ENCODE data around the gene RNF207. TPM values are rescaled to one million over a fixed set of nuclear protein-coding genes. Genes with fewer than 3 reads are reported as not detected.

RNF207 gene
- total RNA-seq, 1 donor from 2014 or later: not detected

- no peak for DNase-seq (ENCODE audit: low spot score)
- no peak for TF ChIP-seq CTCF (IDR thresholded peaks at IDR 0.05; ENCODE audit: unreplicated experiment)
- H3K27me3 Mint-ChIP-seq (ENCODE audit: unreplicated experiment): peaks cover 16% of the 10 kb centered on the region
- no peaks in the 10 kb centered on the region for H3K9me3 Mint-ChIP-seq (ENCODE audit: unreplicated experiment)
- H3K27ac Mint-ChIP-seq (ENCODE audit: unreplicated experiment): no peak overlapping the region
- no peaks in the 10 kb centered on the region for H3K36me3 Mint-ChIP-seq (ENCODE audit: low read depth, unreplicated experiment)
- H3K4me3 Mint-ChIP-seq (ENCODE audit: unreplicated experiment): no peak overlapping the region
- H3K4me1 Mint-ChIP-seq (ENCODE audit: unreplicated experiment): peaks cover 17% of the 10 kb centered on the region
Measured at GRCh38 chr1:6239213-6239752, 33.4 kb downstream of the RNF207 start.

GRCh38 chr1:6239950-6240768 lies 34.2 kb downstream of the RNF207 start:
- Mint-ChIP-seq H3K27me3 (ENCODE audit: unreplicated experiment) (peaks cover 16% of the 10 kb centered on the region), H3K27ac (ENCODE audit: unreplicated experiment) (no peak overlapping the region), H3K4me1 (ENCODE audit: unreplicated experiment) (peaks cover 13% of the 10 kb centered on the region), H3K4me3 (ENCODE audit: unreplicated experiment) (no peak overlapping the region), H3K36me3 (ENCODE audit: low read depth, unreplicated experiment) (no peaks in the 10 kb centered on the region), H3K9me3 (ENCODE audit: unreplicated experiment) (no peaks in the 10 kb centered on the region)
- no peak for DNase-seq (ENCODE audit: low spot score)
- no peak for TF ChIP-seq CTCF (IDR thresholded peaks at IDR 0.05; ENCODE audit: unreplicated experiment)

- Mint-ChIP-seq H3K27me3 (ENCODE audit: unreplicated experiment) (peaks cover 16% of the 10 kb centered on the region), H3K4me1 (ENCODE audit: unreplicated experiment) (peaks cover 13% of the 10 kb centered on the region), H3K27ac (ENCODE audit: unreplicated experiment) (no peak overlapping the region), H3K36me3 (ENCODE audit: low read depth, unreplicated experiment) (no peaks in the 10 kb centered on the region), H3K4me3 (ENCODE audit: unreplicated experiment) (peak overlapping the region; percentile 62), H3K9me3 (ENCODE audit: unreplicated experiment) (no peaks in the 10 kb centered on the region)
- TF ChIP-seq CTCF (IDR thresholded peaks at IDR 0.05; ENCODE audit: unreplicated experiment): no peak
- DNase-seq (ENCODE audit: low spot score): no peak
Measured at GRCh38 chr1:6241107-6241886, 35.4 kb downstream of the RNF207 start.

- no peak overlapping the region for H3K27ac Mint-ChIP-seq (ENCODE audit: unreplicated experiment)
- no peak for DNase-seq (ENCODE audit: low spot score)
- TF ChIP-seq CTCF (IDR thresholded peaks at IDR 0.05; ENCODE audit: unreplicated experiment): no peak
Measured at GRCh38 chr1:6241887-6242740, 36.2 kb downstream of the RNF207 start.

More at GRCh38 chr1:6241887-6242740, 36.2 kb downstream of the RNF207 start:
- Mint-ChIP-seq H3K4me3 (ENCODE audit: unreplicated experiment) (no peak overlapping the region), H3K9me3 (ENCODE audit: unreplicated experiment) (no peaks in the 10 kb centered on the region), H3K27me3 (ENCODE audit: unreplicated experiment) (peaks cover 23% of the 10 kb centered on the region), H3K36me3 (ENCODE audit: low read depth, unreplicated experiment) (no peaks in the 10 kb centered on the region), H3K4me1 (ENCODE audit: unreplicated experiment) (peaks cover 13% of the 10 kb centered on the region)
